ENCODE results near the gene EZR.

DNA sequence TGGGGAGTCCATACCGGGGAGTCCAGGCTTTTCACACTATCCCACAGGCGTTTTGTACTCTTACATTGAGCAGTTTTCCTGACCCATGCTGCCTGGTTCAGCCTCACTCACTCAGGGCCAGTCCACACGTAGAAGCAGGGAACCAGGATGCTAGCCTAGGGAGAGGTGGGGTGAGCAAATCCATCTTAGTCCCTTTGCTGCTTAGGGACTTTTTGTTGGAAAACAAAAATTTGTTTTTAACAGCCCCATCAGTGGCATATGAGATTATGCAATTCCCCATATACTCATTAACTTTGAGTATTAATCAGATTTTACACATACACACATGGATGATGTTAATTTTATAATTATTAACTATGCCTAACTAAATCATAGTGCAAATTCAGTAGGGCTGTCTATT is 84.2 kb downstream of the EZR start:
- TF ChIP-seq POLR2AphosphoS5 (IDR thresholded peaks at IDR 0.05; ENCODE audit: borderline replicate concordance, low read depth, low read length) = no peak
- no peak for TF ChIP-seq EZH2 (IDR thresholded peaks at IDR 0.05)

Data from SK-N-MC (cell line).